Sigmoid colon (tissue), 7 donors: Measurements from ENCODE around the gene TACR1. TPM values are rescaled to one million over a fixed set of nuclear protein-coding genes. Genes with fewer than 3 reads are reported as not detected.

ENCODE experiments used
- DNase-seq: peaks from one replicate; pipeline ENCODE4 v3.0.0-alpha.2; 2019
- H3K27ac ChIP-seq, 4 donors: fragments of 200-600 bp; sonication (generic); one replicate each; pipeline ENCODE4 v1.5.1; 2016 to 2019; ENCODE audit warnings: mild to moderate bottlenecking in 1 of 4
- H3K27me3 ChIP-seq, 3 donors: fragments of 200-600 bp; sonication (generic); one replicate each; pipeline ENCODE4 v1.5.1; 2019; ENCODE audit warnings: mild to moderate bottlenecking in 1 of 3
- H3K36me3 ChIP-seq, 4 donors: fragments of 200-600 bp; sonication (generic); one replicate each; pipeline ENCODE4 v1.5.1; 2016 to 2019
- H3K4me1 ChIP-seq, 4 donors: fragments of 200-600 bp; sonication (generic); one replicate each; pipeline ENCODE4 v1.5.1; 2017 to 2019
- H3K4me3 ChIP-seq, 4 donors: fragments of 200-600 bp; sonication (generic); one replicate each; pipeline ENCODE4 v1.5.1; 2017 to 2019; ENCODE audit warnings: mild to moderate bottlenecking in 2 of 4, moderate library complexity in 1 of 4
- H3K9me3 ChIP-seq, 4 donors: fragments of 200-600 bp in 3 of 4; sonication (generic) in 3 of 4; one replicate each; pipeline versions ENCODE4 v1.5.1 to v1.6.1; 2013 to 2019
- EP300 ChIP-seq, 4 donors: sonication (generic); formaldehyde crosslinking; IDR thresholded peaks; one replicate each; pipeline ENCODE4 v1.6.1; 2017; ENCODE audit warnings: antibody characterized with exemption in 4 of 4
- POLR2A ChIP-seq, 2 donors: fragments of 450-650 bp; IDR thresholded peaks; one replicate each; pipeline ENCODE4 v1.6.1; 2016; ENCODE audit warnings: antibody characterized with exemption in 2 of 2, mild to moderate bottlenecking in 2 of 2, moderate library complexity in 2 of 2
- POLR2AphosphoS5 ChIP-seq, 4 donors: sonication (generic); formaldehyde crosslinking; IDR thresholded peaks; one replicate each; pipeline ENCODE4 v1.6.1; 2017; ENCODE audit warnings: antibody characterized with exemption in 4 of 4
- WGBS, 2 donors: extraction: QIAGEN DNeasy Blood & Tissue Kit; methylation state at CpG; one replicate each; pipeline ENCODE4 v1.1.7; 2013; 5-methylcytosine and 5-hydroxymethylcytosine counted together
- intact Hi-C: fragments of 100-400 bp; cut with DNase I; formaldehyde crosslinking; loops from one replicate; pipeline ENCODE4 v1.15.1; 2023
- polyA plus RNA-seq, 3 donors: library from polyadenylated mRNA; stranded (reverse); fragments of 200-250 nt; gene quantifications; one replicate each; pipeline ENCODE4 v1.2.3, GENCODE V29; 2013
- total RNA-seq, 4 donors: library from RNA; depleted of rRNA; stranded (reverse); fragments of >200 nt; gene quantifications; one replicate each; pipeline ENCODE4 v1.1.0, GENCODE V29; 2016
- TF ChIP-seq, protein P1 (sequence below), 4 experiments: fragments of 450-650 bp in 3 of 4; fragments of 200-600 bp in 1 of 4; IDR thresholded peaks; one replicate each; pipeline ENCODE4 v1.5.1; 2016 to 2019; ENCODE audit warnings: antibody characterized with exemption in 4 of 4, mild to moderate bottlenecking in 3 of 4, moderate library complexity in 2 of 4
- donor health status: healthy with polysubstance abuse.
- donor health status: Bipolar disorder and iron deficiency.
- donor health status: healthy.

TACR1 gene
- total and polyA plus RNA-seq, 7 donors, result 0.22 to 2.5 (median 0.99) TPM; not detected in 2

GRCh38 chr2:75238670-75239330 is 39.5 kb upstream of the TACR1 start:
- DNase-seq, result no peak
- intact Hi-C loops, result no loop called here
- 32 to 68% methylated on average over 6 of the region's 6 CpGs for WGBS, 2 donors

DNA sequence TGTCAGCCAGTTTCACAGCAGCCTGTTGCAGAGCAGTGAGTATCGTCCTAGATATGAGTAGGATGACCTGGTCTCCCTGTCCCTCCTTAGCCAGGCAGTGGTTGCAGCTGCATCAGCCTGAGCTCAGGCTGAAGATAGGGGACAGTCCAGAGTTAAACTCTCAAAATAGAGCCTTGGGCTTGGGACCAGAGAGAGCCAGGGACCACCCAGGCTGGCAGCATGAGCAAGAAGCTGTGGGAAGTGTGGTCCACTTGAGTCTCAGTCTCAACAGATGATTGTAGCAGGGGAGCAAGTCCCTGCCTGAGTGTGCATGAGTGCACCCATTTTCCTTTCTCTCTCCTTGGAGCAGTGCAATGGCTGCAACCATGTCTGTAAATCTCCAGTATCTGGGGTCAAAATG is 38.0 kb upstream of the TACR1 start:
- TF ChIP-seq POLR2A (IDR thresholded peaks at IDR 0.05), result no peak
- TF ChIP-seq EP300 (IDR thresholded peaks at IDR 0.05), result no peak
- intact Hi-C loops, result no loop called here
- H3K27ac ChIP-seq, result no peak overlapping the region
- no peaks in the 10 kb centered on the region for H3K4me1 ChIP-seq
- H3K4me3 ChIP-seq, result no peak overlapping the region
- H3K9me3 ChIP-seq, result peaks cover 0 to 5% (median 2%) of the 10 kb centered on the region in 4 donors
- no peaks in the 10 kb centered on the region for H3K36me3 ChIP-seq
- H3K27me3 ChIP-seq, result no peaks in the 10 kb centered on the region
- DNase-seq, result no peak
- 93 to 96% methylated on average over 1 of the region's 1 CpG for WGBS, 2 donors

More at GRCh38 chr2:75238670-75239330, 39.5 kb upstream of the TACR1 start:
- Histone ChIP-seq H3K9me3 (peaks cover 0 to 10% (median 4%) of the 10 kb centered on the region in 4 donors), H3K4me3 (no peak overlapping the region), H3K36me3 (no peaks in the 10 kb centered on the region), H3K27ac (no peak overlapping the region), H3K27me3 (no peaks in the 10 kb centered on the region), H3K4me1 (no peaks in the 10 kb centered on the region)
- TF ChIP-seq POLR2AphosphoS5 (IDR thresholded peaks at IDR 0.05), result no peak
- TF ChIP-seq POLR2A (IDR thresholded peaks at IDR 0.05), result no peak
- no peak for TF ChIP-seq EP300 (IDR thresholded peaks at IDR 0.05)
- TF ChIP-seq, protein P1, sequence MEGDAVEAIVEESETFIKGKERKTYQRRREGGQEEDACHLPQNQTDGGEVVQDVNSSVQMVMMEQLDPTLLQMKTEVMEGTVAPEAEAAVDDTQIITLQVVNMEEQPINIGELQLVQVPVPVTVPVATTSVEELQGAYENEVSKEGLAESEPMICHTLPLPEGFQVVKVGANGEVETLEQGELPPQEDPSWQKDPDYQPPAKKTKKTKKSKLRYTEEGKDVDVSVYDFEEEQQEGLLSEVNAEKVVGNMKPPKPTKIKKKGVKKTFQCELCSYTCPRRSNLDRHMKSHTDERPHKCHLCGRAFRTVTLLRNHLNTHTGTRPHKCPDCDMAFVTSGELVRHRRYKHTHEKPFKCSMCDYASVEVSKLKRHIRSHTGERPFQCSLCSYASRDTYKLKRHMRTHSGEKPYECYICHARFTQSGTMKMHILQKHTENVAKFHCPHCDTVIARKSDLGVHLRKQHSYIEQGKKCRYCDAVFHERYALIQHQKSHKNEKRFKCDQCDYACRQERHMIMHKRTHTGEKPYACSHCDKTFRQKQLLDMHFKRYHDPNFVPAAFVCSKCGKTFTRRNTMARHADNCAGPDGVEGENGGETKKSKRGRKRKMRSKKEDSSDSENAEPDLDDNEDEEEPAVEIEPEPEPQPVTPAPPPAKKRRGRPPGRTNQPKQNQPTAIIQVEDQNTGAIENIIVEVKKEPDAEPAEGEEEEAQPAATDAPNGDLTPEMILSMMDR (IDR thresholded peaks at IDR 0.05), result no peak

GRCh38 chr2:75233965-75234364 is 34.6 kb upstream of the TACR1 start:
- intact Hi-C loops, result no loop called here
- Histone ChIP-seq H3K27ac (no peak overlapping the region), H3K36me3 (no peaks in the 10 kb centered on the region), H3K27me3 (no peaks in the 10 kb centered on the region), H3K4me3 (no peak overlapping the region), H3K4me1 (no peaks in the 10 kb centered on the region), H3K9me3 (no peaks in the 10 kb centered on the region)
- TF ChIP-seq EP300 (IDR thresholded peaks at IDR 0.05) (no peak), POLR2AphosphoS5 (IDR thresholded peaks at IDR 0.05) (no peak), POLR2A (IDR thresholded peaks at IDR 0.05) (no peak)
- TF ChIP-seq, protein P1 (IDR thresholded peaks at IDR 0.05), result no peak
- 91 to 95% methylated on average over 4 of the region's 4 CpGs for WGBS, 2 donors
- DNase-seq, result no peak

DNA sequence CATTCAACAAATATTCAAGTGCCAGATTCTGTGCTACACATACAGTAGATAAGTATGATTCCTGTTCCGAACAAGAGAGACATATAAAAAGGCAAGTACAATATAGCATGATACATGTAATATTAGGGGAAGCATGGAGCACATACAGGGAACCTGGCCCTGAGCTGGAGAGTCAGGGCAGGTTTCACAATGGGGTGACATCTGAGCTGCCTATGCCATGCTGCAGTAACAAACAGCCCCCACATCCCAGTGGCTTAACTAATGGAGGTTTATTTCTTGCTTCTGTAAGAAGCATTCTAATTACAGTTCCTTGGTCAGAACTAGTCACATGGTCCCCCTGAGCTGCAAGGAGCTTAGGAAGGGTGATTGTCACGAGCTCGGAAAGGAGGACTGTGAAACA is 27.3 kb upstream of the TACR1 start:
- no peak for TF ChIP-seq POLR2AphosphoS5 (IDR thresholded peaks at IDR 0.05)
- TF ChIP-seq, protein P1 (IDR thresholded peaks at IDR 0.05), result no peak
- TF ChIP-seq EP300 (IDR thresholded peaks at IDR 0.05), result no peak
- no peak for DNase-seq
- Histone ChIP-seq H3K9me3 (no peaks in the 10 kb centered on the region), H3K27ac (no peak overlapping the region), H3K4me1 (no peaks in the 10 kb centered on the region), H3K36me3 (no peaks in the 10 kb centered on the region), H3K4me3 (no peak overlapping the region), H3K27me3 (no peaks in the 10 kb centered on the region)
- 92 to 93% methylated on average over 3 of the region's 3 CpGs for WGBS, 2 donors
- intact Hi-C loops, result no loop called here

- Histone ChIP-seq H3K36me3 (no peaks in the 10 kb centered on the region), H3K27ac (no peak overlapping the region), H3K4me3 (no peak overlapping the region), H3K4me1 (no peaks in the 10 kb centered on the region), H3K27me3 (no peaks in the 10 kb centered on the region), H3K9me3 (no peaks in the 10 kb centered on the region)
- 52 to 65% methylated on average over 3 of the region's 3 CpGs for WGBS, 2 donors
- intact Hi-C loops, result no loop called here
- no peak for DNase-seq
- TF ChIP-seq, protein P1 (IDR thresholded peaks at IDR 0.05), result no peak
- TF ChIP-seq EP300 (IDR thresholded peaks at IDR 0.05) (no peak), POLR2AphosphoS5 (IDR thresholded peaks at IDR 0.05) (no peak), POLR2A (IDR thresholded peaks at IDR 0.05) (no peak)
Observed at GRCh38 chr2:75226099-75226498, 26.8 kb upstream of the TACR1 start.
